ENCODE measurements around the gene TFPI.

GRCh38 chr2:187435756-187436155 is 118.5 kb downstream of the TFPI start:
- TF ChIP-seq EZH2 (IDR thresholded peaks at IDR 0.05; ENCODE audit: borderline replicate concordance): no peak
- no peak for TF ChIP-seq CTCF (IDR thresholded peaks at IDR 0.05; ENCODE audit: poor library complexity)

All from hepatocyte (in vitro differentiated cells).